Inflammatory macrophage treated with lipopolysaccharide for 4 hours (primary cell): Measurements from ENCODE around the gene AFF2.

ENCODE experiments used
- DNase-seq: peaks from one replicate; pipeline ENCODE4 v3.0.0-alpha.2; 2020

AFF2 gene

DNA sequence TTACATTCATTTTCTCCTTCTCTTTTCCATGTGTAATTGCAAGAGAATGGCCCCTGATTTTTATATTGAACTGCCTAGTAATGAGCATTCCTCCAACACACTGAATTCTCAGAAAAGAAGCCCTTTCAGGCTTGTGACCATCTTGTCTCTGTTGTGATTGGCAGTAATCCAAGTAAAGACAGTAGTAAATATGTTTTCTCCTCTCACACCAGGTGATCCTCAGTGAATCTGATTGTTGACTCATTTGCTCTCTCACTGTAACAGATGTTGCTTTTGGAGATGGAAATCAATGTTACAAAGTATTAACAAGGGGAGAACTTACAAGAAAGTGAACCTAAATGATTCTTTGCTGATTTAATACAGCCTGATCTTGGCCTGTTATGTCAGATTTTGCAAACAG is 271.0 kb downstream of the AFF2 start:
- DNase-seq: no peak

DNA sequence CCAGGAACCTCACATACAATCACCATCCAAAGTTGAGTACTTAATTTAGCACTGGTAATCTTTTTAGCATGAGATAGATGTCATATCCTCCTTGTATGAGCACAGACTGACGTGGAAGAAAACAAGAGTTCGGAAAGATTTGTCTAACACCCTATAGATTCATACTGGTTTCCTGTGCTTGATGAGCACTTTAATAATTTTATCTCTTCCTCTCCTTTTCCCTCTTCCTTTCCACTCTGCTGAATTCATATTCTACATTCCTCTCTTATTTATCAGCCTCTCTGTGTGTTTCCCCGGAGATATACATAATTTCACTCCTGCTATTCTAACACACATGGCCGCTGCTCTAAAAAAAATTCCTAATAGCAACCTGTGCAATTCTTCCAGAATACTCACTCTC is 273.9 kb downstream of the AFF2 start:
- DNase-seq: no peak

DNA sequence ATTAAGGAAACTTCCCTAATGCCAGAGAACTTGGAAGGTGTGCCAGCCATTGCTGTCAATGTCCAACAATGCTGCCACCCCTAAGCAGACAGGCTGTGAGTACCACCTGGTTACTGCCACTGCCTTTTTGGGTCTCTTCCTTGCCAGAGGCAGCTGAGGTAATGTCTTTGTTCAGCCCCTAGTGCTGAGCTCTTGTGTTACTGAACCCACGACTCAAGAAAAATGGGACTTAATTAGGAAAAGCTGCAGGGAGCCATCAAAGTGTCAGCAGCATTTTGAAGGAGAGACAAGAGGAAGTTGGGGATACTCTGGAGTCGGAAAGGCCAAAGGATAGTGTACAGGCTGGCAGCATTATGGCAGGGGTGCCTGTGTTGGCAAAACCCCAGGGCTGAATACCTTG is 283.7 kb downstream of the AFF2 start:
- DNase-seq: no peak

DNA sequence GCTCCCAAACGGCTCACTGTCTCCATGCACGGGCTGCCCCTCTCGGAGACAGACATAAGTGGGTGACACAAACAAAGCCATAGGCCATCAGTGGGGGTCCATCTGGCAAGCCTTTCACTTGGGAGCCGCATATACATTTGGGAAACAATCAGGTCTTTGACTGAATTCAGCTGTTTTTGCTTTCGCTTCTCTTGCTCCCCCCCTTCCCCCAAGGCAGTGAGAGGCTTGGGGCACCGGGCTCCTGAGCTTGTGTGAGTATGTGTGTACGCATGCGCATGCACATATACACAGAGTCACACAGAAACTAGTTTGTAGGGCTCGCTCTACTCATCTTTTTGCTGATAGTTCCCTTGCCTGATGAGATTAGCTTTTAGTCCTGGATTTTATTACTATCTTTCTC is 284.4 kb downstream of the AFF2 start:
- DNase-seq: no peak

DNA sequence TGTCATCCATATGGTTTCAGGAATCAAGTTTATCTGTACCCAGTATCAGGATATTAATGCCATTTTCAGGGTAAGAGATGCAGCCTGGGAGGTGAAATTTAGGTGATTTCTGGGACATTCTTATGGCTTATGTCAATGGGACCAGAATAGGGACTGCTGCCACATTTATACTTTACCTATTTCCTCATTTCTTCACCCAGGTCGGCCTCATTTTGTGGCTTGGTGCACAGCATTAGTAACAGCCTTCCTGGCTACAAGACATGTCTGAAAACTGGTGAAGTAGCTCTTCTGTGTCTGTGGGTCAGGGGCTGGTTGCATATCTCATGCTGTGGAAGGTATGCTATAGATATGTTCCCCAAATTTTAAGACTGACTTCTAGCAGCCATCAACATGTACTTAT is 284.8 kb downstream of the AFF2 start:
- DNase-seq: no peak

DNA sequence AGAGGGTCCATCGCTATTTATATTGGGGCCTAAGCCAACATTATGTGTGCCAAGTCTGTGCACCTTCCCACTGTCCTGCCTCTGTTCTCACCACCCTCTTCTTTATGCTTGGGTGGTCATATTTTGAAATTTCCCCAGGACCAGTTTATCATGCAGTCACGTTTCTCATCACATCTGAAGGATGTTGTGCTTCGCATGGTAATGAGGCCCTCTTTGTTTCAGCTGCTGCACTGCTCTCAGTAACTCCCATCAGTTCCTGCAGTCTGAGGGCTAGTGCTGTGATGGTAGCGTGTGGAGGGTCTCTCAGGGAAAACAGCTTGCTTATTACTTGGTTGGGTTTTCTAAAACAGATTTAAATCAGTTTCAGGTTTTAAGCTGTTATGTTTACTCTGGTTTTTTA is 288.0 kb downstream of the AFF2 start:
- DNase-seq: no peak

DNA sequence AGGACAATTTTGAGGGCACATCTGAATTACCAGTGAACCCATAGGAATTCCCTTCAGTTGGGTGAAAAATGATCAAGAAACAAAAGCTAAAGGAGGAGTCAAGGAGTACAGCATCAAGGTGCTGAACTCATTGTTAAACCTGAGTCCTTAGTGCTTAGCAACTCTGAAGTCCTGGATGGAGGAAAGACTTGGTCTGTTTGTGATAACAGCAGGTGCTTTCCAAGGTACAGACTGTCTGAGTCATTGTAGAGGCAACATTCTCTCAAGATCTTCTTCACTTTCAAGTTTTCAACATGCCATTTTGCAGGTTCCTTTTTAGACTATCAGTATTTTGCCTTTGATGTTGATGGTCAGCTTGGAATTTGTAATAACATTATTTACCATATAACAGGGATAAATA is 293.9 kb downstream of the AFF2 start:
- no peak for DNase-seq

DNA sequence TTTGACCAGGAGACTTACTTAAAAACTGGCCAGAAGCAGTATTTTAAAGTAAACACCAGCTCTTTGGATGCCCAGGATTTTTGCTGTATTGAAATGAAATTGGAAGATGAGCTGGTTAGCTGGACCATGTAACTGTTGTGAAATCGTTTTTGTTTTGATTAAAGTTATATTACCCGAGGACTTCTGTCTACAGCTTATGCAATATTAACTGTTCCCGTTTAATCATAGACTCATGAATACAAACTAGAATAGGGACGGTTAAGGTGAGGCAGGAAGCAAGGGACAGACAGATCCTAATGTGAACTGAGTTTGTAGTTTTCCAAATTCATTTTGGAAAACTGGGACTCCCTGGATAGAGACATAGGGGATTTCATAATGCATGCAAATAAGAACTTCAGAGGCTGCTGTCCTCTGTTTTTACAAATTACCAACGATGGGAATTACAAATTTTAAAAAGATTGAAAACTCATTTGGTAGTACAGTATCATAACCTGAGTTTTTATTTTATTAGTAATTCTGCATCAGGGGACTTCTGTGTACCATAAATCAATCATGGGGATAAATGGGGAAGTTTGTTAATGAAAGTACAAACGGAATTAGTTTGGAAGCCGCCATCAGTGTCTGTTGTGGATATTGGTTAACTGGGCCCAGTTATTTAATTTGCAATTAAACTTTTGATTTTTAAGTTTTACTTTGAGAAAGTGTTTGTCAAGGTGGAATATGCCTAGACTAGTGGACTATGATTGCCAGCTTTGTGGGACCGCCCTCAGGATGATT is 304.4 kb downstream of the AFF2 start:
- no peak for DNase-seq

DNA sequence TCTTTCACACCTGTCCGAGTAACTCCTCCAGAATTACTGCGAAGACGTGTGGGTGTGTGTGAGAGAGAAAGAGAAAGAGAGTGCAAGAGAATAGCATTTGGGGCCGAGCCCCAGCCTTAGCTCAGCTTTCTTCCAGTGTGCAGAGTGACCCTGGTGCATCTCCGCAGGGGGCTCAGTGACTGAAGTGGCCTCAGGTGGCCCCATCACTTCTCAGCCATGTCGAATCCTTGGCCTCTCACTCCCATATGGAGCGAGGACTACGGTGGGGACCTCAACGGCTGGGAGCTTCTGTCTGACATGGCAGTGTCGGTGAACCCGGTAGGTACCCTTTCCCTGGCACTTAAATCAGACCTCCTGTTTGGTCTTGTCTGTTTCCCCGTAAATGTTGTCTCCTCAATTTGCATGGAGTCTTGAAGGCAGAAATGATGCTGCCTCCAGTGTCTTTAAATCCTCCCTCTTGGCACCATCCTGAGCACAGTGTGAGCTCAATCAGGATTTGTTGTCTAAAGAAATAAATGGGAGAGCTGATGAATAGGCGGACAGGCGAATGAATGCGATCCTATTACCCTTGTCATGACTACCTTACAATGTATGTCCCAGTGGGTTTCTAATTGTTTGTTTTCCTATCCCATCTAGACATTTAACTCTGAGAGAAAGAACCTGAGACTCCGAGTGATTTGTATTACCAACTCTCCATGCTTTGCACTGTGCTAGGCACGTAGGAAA is 305.9 kb downstream of the AFF2 start:
- DNase-seq: no peak

DNA sequence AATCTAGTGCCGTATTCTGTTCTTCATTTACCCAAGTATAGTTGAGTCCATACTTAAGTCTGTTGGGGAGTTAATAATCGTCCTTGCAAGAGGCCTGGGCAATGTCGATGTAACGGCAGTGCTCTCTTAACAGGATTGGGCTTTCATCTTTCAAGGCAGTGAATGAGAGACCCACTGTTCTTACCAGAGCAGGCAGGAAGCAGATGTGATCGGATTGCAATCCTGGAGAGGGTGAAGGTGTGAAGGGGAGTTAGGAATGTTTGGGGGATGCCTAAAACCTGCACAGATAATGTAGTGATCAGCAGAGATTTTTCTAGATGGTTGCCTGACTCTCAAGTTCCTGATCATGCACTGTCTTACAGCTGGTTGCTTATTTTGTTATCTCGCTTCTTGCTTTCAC is 308.4 kb downstream of the AFF2 start:
- no peak for DNase-seq

DNA sequence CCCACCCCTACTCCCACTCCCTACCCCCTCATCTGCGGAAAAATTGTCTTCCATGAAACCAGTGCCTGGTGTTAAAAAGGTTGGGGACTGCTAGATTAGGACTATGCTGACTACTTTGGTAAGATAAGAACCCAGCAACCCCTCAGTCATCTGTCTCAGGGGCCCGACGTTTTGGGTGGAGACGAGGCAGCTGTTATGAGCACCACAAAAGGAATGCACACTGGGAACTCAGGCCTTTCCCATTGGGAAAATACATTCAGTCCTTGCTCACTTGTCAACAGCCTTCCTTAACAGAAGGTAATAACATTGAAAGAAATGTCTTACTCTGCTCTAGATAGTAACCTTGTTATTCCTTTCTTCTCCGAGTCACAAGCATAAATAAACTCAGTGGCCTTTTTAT is 310.8 kb downstream of the AFF2 start:
- no peak for DNase-seq

DNA sequence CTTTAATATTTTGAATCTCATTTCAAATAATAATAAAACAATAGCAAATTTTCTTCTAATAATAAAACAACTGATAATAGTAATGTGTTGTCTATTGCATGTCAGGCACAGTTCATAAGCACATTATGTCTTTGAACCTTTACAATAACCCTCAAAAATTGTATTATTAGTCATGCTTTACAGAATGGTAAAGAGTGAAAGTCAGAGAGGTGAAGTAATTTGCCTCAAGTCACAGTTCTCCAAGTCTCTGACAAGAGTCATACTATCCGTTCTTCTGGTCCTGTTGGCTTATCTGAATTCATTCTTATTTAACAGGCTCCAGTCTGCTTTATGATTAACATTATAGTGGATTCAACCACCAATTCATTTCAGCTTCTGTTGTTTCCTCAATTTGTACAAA is 313.0 kb downstream of the AFF2 start:
- no peak for DNase-seq

DNA sequence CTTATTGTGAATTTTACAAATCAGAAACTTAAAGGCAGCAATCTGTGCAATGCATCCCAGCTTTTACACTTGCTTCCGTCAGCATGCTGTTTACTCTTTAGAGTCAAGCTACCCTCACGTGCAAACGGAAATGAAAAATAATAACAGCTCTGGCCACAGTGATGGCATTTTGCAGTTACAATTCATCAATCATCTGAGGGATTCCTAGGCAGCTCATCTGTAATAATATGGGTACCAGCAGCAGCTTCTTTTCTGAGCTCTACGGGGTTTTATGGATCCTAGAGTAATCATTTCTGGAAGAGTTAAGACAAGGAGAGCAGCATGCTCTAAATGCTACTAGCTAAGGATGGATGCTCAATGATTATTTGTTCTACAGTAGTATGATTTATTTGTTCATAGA is 313.6 kb downstream of the AFF2 start:
- DNase-seq: no peak

DNA sequence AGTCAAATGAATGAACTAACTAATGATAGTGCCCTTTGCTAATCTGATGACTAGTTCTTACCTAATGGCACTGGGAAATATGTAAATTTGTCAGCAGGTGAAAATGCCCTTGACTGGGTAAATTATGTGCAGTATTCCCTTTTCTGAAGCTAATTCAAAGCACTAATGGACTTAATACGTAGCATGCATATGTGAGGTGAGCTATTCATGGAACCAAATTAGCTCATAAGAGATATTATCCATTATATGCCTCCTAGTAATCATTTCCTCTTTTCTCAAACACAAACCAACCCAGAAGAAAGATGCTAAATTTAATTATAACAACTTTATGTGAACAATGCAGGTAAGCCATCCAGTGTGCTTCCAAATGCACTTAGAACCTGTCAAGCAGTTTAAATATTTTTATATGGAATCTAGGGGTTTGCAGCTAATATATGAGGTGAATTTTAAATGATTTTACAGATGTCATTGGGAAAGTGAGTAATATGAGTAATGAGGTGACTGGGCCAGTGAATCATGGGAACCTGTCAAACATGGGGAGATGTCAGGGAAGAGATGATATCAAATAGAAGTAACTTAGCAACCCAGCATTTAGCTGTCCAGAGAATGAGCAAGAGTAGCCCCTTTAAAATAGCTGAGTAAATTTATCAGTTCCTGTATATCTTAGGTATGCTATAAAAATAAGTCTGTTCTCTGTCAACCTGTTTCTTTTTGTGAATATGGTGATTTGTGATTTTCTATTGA is 315.0 kb downstream of the AFF2 start:
- no peak for DNase-seq

DNA sequence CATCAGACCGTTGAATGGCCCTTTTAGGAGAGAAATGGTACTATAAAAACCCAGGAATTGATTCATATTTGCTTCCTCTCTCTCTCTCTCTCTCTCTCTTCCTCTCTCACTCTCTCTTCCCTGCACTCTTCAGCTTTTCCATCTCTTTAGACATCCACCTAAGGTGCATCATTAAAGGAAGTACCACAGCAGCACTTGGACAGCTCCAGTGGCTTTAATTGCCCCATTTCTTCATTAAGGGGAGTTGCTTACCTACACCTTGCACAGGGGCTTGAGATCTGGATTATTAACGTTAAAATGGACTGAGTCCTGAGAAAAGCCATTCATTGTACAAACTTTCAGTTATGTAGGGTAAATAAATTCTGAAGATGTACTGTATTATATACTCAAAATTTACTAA is 323.6 kb downstream of the AFF2 start:
- DNase-seq: no peak

DNA sequence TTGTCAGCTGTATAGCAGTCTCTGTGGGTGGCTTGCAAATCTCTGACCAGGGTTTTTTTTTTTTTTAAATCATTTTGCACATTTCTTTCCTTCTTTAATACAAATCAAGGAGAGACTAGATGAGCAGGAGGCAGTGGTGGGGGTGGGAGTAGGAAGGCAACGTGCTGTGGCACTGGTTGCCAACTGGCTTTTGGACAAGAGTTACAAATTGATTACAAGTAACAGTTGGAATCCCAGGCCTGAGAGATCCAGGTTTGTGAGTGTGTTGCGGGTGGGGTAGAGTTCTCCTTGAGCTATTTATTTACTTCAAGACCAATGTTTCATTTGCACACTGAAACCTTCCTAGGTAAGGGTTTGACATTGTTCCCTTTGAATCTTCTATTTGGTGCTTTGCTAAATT is 325.3 kb downstream of the AFF2 start:
- no peak for DNase-seq

DNA sequence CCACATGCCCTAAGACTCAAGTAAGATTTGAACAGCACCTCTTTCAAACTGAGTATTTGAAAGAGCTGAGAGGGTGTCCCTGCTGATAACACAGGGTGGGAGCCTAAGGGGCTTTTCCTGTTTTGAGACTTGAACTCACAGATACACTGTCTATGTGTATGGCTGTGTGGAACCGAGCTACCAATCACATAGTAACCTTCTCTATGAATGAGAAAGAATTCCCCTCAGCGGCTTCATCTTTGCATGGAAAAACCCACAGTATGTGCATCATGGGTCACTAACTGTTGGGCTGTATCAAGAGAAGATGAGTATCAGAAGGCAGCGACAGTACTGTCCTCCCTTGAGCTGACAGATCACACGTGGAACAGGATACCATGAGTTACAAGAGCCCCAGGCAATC is 336.3 kb downstream of the AFF2 start:
- no peak for DNase-seq

DNA sequence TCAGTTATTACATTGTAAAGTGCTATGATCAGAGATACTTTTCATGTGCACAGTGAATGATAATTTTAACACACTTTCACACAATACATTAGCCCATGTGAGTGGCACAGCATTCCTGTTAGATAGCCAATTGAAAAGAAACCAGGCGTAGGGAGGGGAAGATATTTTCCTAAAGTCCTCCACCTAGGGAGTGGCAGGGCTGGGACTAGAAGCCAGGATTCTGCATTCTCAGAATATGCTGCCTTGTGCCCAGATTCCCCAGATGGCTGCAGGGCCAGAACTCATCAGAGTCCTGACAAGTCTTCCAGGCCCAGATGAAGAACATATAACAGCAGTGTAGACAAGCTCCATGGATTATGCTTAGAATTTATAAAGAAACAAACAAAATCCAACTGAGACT is 350.2 kb downstream of the AFF2 start:
- DNase-seq: no peak

DNA sequence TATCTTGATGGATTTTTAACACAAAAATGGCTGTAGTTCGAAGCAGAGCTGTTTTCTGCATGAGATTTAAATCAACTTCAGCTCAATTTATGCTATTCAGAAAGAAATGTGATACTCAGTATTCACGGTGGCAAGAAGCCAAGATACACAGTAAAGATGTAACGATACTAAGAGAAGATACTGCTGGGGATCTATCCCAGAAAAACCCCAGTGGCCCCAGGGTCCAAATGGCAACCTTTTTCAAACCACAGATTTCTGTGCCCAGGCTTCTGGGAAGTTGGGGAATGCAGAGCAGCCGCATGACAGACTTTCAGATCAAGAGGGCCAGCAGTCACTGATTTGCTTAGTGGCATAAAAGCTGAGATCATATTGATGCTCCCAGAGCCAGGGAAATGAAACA is 353.9 kb downstream of the AFF2 start:
- DNase-seq: no peak

DNA sequence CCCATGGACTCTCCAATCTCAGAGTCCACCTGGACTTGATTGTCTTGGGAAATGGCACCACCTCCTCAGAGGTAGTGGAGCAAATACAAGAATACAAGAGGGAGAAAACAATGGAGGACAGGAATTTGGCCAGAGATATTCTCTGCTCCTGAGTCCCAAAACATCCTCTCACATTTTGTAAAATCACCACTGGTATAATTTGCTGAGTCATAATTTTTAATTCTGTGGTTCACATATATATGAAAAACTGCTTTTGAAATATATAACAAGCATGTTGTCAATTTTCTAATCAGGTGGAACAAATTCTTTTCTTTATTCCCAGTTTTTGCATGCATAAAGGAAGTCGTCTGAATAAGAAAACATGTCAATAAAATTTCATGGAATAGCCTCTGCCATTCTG is 356.1 kb downstream of the AFF2 start:
- DNase-seq: no peak

DNA sequence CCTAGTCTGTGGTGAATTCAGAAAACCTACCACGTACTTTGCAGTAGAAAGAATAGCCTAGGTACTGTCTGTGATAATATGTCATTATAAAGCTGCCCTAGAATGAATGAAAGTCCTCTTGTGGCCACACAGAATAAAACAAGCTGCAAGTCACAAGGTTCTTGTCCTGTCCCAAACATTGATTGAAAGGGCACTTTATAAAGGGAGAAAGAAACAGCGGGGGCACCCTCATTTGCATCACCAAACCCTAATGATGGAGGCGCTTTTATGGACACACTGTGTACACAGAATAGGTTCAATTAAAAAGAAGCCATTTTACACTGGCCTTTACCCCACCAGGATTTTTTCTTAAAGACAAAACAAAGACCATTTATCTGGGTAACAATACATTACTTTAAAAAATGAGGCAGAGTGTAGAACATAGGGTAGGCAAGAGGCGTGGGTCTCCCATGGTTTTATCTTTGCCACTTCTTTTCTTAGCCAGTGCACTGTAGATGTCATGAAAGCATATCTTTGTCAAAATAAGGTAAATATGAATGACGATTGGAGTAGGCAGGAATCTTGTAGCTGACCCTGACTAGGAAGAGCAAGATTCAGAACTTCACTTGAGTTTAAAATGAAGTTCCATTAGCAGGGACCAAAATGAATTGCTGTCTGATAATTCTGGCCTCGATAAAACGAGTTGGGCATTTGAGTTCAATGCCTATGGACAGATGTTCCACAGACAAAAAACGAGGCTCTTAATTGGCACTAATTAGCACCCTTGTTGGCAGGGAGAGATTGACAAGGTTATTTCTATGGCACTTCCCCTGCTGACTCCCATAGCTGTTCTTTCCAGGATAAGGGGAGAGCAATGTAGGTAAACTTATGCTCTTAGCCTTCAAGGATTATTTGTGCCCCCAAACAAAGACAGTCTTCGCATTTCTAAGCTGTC is 365.1 kb downstream of the AFF2 start:
- DNase-seq: no peak

DNA sequence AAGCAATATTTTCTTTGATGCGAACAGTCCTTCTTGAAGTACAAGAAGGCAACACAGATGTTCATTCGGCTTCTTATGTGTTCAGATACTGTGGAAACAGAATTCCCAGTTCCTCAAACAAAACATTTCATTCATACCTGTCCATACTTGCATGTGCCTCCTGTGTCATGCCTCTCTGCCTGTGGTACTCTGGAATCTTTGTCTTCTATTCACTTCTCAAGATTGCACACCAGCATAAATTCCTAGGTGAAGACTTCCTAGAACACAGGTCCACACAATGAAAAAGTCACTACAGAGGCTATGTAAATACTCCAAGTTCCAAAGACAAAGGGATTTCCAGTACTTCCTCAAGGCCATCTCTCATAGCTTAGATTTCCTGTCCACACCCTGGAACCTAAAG is 367.2 kb downstream of the AFF2 start:
- no peak for DNase-seq
